ENCODE measurements around the gene DOCK6.
"Not testable (repeated sequence)": the region's sequence is repeated elsewhere in the genome, so short reads cannot be mapped to it uniquely, and the experiment has no call there.

Gene DOCK6

GRCh38 chr19:11169896-11170678 lies 92.2 kb downstream of the DOCK6 start:
- no peak for DNase-seq

GRCh38 chr19:11168568-11168967 lies 93.8 kb downstream of the DOCK6 start:
- no peak for DNase-seq

GRCh38 chr19:11166281-11167142 lies 95.8 kb downstream of the DOCK6 start:
- no peak for DNase-seq

- DNase-seq = no peak
These were observed 96.8 kb downstream of the DOCK6 start for GRCh38 chr19:11165486-11166030.

GRCh38 chr19:11164879-11165406 lies 97.4 kb downstream of the DOCK6 start:
- no peak for DNase-seq

GRCh38 chr19:11164296-11164695 lies 98.0 kb downstream of the DOCK6 start:
- no peak for DNase-seq

GRCh38 chr19:11160440-11160768 lies 101.9 kb downstream of the DOCK6 start:
- DNase-seq = not testable (repeated sequence)

- no peak for DNase-seq
These were observed 102.5 kb downstream of the DOCK6 start for GRCh38 chr19:11159598-11160439.

GRCh38 chr19:11155373-11156120 lies 106.8 kb downstream of the DOCK6 start, which contains the start of gene SPC24:
Gene SPC24 (minus strand): TSS chr19:11155782. CDS start chr19:11155776, 6 bp downstream.
- DNase-seq = peak; percentile 99

- DNase-seq = no peak
These were observed 107.7 kb downstream of the DOCK6 start for GRCh38 chr19:11154683-11155047.

- peak; percentile 59 for DNase-seq
These were observed 109.8 kb downstream of the DOCK6 start for GRCh38 chr19:11152318-11153062.

GRCh38 chr19:11151181-11151580 lies 111.1 kb downstream of the DOCK6 start:
- no peak for DNase-seq
